Measurements from ENCODE around the gene TRA2A.

TRA2A gene

GRCh38 chr7:23456093-23456492 is 75.7 kb downstream of the TRA2A start:
- Histone ChIP-seq H3K79me2 (ENCODE audit: insufficient read depth, low read length) (no peaks in the 10 kb centered on the region), H3F3A (ENCODE audit: low read depth) (no peaks in the 10 kb centered on the region), H3K27me3 (ENCODE audit: insufficient read depth, low read length, poor library complexity, severe bottlenecking) (no peaks in the 10 kb centered on the region), H3K9me2 (replicated peaks; ENCODE audit: low read depth, low read length) (no peaks in the 10 kb centered on the region), H3K9ac (ENCODE audit: low read depth, low read length, poor library complexity, severe bottlenecking) (no peak overlapping the region), H3K4me1 (ENCODE audit: insufficient read depth, low read length, poor library complexity, severe bottlenecking) (no peaks in the 10 kb centered on the region), H3K9me3 (ENCODE audit: insufficient read depth, low read depth, low read length) (no peaks in the 10 kb centered on the region), H3K4me2 (ENCODE audit: low read depth, low read length, poor library complexity, severe bottlenecking) (no peak overlapping the region), H4K20me1 (ENCODE audit: insufficient read depth, low read length, poor library complexity, severe bottlenecking) (no peaks in the 10 kb centered on the region), H2AFZ (ENCODE audit: low read length) (no peak overlapping the region), H3K36me3 (ENCODE audit: insufficient read depth, low read length) (no peaks in the 10 kb centered on the region), H3K4me3 (ENCODE audit: low read length, poor library complexity, severe bottlenecking) (no peak overlapping the region)
- TF ChIP-seq CTCF (conservative IDR thresholded peaks at IDR 0.05; ENCODE audit: low read length) (no peak), EZH2phosphoT487 (IDR thresholded peaks at IDR 0.05; ENCODE audit: borderline replicate concordance) (no peak)

GRCh38 chr7:23454881-23455526 is 76.8 kb downstream of the TRA2A start:
- Histone ChIP-seq H3F3A (ENCODE audit: low read depth) (no peaks in the 10 kb centered on the region), H3K27me3 (ENCODE audit: insufficient read depth, low read length, poor library complexity, severe bottlenecking) (no peaks in the 10 kb centered on the region), H3K9ac (ENCODE audit: low read depth, low read length, poor library complexity, severe bottlenecking) (no peak overlapping the region), H3K36me3 (ENCODE audit: insufficient read depth, low read length) (no peaks in the 10 kb centered on the region), H3K79me2 (ENCODE audit: insufficient read depth, low read length) (no peaks in the 10 kb centered on the region), H3K4me1 (ENCODE audit: insufficient read depth, low read length, poor library complexity, severe bottlenecking) (no peaks in the 10 kb centered on the region), H2AFZ (ENCODE audit: low read length) (no peak overlapping the region), H3K4me2 (ENCODE audit: low read depth, low read length, poor library complexity, severe bottlenecking) (no peak overlapping the region), H4K20me1 (ENCODE audit: insufficient read depth, low read length, poor library complexity, severe bottlenecking) (no peaks in the 10 kb centered on the region), H3K9me3 (ENCODE audit: insufficient read depth, low read depth, low read length) (no peaks in the 10 kb centered on the region), H3K9me2 (replicated peaks; ENCODE audit: low read depth, low read length) (no peaks in the 10 kb centered on the region), H3K4me3 (ENCODE audit: low read length, poor library complexity, severe bottlenecking) (no peak overlapping the region)
- TF ChIP-seq EZH2phosphoT487 (IDR thresholded peaks at IDR 0.05; ENCODE audit: borderline replicate concordance): no peak
- TF ChIP-seq CTCF (conservative IDR thresholded peaks at IDR 0.05; ENCODE audit: low read length): no peak
